ENCODE measurements around the gene INPP5D.

GRCh38 chr2:233185330-233185729, 125.2 kb downstream of the INPP5D start:
- no peak for TF ChIP-seq TCF12 (IDR thresholded peaks at IDR 0.05; ENCODE audit: low read depth)
- TF ChIP-seq REST (IDR thresholded peaks at IDR 0.05; ENCODE audit: low read depth), result no peak
- no peak for TF ChIP-seq MAX (IDR thresholded peaks at IDR 0.05)
- TF ChIP-seq EGR1 (IDR thresholded peaks at IDR 0.05), result no peak
- TF ChIP-seq ZBTB7A (IDR thresholded peaks at IDR 0.05; ENCODE audit: low read depth), result no peak
- no peak for TF ChIP-seq EP300 (IDR thresholded peaks at IDR 0.05; ENCODE audit: borderline replicate concordance)
- TF ChIP-seq CEBPB (IDR thresholded peaks at IDR 0.05), result no peak
- no peak for TF ChIP-seq TAF1 (IDR thresholded peaks at IDR 0.05; ENCODE audit: low read depth)
- TF ChIP-seq TEAD4 (IDR thresholded peaks at IDR 0.05), result no peak
- no peak for TF ChIP-seq FOXM1 (IDR thresholded peaks at IDR 0.05; ENCODE audit: borderline replicate concordance, low read depth)
- no peak for TF ChIP-seq RAD21 (IDR thresholded peaks at IDR 0.05; ENCODE audit: low read depth)
- TF ChIP-seq YY1 (IDR thresholded peaks at IDR 0.05; ENCODE audit: low read depth), result no peak
- TF ChIP-seq CREB1 (IDR thresholded peaks at IDR 0.05; ENCODE audit: low read depth), result no peak
- no peak for TF ChIP-seq USF1 (IDR thresholded peaks at IDR 0.05)
